NCI-H345 treated with DMSO at 0.1 percent for 48 hours (cell line): ENCODE measurements around the gene EPX.

Experiments used
- DNase-seq: peaks from one replicate; lab custom pipeline; 2025; ENCODE audit not compliant: unreplicated experiment; lab: John Stamatoyannopoulos, UW

Gene EPX

DNA sequence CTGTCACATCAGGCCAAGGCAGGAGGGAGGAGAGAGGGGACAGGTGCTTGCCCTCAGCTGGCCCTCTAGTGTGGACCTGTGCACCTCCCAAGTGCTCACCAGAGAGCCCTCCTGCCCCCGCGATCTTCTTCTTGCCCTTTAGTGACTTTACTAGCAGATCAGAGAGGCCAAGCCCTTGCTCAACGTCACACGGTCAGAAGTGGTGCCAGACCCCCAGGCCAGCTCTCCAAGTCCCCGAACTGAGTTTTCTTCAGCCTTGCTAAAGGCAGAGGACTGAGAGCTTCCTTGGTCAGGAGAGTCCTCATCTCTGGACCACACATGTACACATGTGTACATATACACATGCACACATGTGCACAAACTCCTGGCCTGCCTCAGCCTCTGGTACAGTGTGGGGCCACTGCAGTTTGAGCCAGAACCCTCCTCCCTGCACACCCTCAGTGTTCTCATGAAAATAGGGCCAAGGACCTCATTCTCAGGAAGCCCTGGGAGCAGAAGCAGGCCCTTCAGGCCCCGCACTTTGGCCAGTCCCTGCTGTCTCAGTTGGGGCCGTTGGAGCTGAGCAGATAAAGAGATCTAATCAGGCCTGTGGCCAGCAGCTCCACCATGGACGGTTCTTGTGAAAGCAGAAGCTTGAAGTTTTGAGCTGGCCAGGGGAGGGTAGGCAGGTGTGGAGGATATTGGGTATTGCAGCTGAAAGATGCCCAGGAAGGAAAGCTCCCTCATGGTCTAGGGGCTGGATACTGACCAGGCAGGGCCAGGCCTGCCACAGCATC, 7.4 kb upstream of the EPX start:
- no peak for DNase-seq

DNA sequence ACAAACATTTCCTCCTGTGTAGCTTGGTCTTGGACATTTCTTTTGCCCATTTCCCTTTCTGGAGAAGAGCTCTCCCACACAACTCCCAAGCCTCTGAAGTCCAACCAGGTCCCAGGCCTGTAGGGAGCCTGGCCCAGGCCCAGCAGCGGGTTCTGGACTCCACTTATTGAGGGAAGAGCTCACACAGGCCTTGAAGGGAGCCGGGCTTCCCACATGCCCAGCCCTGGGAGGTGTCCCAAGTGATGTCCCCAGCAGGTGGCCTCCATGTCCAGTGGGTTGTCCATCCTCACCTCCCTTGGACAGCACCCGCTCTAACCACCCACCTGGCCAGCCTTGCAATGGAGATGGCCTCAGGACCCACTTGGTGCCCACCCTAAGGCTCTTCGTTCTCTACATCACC, 5.9 kb upstream of the EPX start:
- DNase-seq, result no peak

DNA sequence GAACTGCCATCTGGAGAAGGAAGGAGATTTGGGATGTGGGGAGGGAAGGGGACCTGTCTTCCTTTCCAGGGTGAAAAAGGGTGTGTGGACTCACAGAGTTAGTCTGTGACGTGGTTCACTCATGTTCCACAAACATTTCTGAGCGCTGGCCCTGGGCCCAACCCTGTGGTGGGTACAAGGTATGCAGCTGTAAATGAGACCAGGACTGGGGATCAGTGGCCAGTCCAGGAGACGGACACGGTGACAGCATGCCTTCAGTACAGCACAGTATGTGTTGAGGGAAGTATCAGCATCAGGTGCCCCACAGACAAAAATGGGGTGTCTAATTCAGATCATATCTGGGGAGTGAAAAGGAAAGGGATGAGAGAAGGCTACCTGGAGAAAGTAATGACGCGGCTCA, 5.5 kb upstream of the EPX start:
- DNase-seq, result no peak

DNA sequence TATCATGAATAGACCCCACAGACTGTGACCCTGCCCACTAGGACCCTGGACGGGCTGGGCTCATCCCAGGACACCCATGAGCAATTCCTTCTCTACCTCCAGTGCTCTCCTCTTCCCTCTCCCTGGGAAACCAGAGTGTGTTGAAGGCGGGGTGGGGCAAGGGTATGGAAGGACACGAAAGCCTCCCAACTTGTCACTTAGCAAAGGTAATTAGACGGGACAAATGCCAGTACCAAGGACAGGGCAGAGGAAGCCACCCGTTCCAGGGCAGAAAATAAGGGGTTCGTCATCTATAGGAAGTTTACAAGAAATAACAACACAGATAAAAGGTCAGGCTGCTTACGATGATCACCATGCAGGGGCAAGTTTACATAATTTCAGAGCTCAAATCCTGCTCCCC, 4.9 kb upstream of the EPX start:
- DNase-seq, result no peak

DNA sequence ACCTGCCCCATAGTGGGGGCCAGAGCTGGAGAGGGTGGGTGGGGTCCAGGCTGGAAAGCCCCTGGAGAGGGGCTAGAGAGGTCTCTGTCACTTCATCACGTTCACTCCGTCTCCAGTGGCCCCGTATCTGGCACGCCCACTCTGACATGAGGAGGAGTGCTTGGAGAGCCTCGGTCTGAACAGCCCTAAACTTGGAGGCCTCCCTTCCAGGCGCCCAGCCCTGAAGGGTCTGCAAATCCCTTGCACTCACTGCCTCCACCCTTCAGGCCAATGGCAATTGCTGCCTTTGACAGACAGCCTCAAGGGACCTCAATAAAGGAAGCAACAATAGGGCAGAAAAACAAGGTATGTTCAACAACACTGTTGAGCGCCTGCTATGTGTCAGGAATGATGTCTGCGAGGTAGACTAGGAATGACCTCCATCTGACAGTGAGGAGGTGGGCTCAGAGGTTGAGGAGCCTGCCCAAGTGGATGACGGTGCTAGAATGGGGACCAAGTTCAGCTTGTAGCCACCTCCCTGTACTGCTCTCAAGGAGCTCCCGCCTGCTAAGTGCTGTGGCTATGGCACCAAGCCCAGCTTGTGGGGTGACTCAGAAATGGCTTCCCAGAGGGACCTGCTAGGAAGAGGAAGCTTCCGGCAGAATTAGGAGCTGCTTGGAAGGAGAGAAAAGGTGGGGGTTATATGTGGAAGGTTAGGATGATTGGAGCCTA, 2.9 kb upstream of the EPX start:
- DNase-seq, result no peak

DNA sequence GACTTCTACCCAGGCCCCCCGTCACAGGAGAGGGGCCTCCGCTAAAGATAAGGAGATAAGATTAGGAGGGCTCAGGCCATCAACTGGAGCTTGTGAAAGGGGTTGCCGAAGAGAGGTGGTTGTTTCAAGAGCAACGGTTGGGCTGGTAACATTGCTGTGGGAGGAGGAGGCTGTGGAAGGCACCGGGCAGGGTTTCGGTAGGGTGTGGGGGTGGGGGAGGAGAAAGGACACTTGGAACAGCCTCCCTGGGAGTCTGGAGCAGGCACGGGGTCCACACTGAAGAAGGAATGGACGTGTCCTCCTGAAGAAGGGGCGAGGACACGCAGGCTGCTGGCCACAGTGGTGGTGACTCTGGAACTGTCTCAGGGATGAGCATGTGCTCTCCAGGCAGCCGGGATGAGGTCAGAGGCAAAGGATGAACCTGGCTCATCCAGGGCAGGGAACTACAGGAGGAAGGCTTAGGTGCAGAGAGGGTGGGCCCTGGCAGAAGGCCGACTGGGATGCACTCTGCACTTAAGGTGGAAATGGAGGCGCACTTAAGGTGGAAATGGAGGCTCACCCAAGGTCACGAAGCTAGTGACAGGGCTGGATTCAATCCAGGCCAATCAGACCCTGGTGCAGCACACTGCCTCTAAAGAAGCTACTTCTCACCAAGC, 1.2 kb upstream of the EPX start:
- no peak for DNase-seq

DNA sequence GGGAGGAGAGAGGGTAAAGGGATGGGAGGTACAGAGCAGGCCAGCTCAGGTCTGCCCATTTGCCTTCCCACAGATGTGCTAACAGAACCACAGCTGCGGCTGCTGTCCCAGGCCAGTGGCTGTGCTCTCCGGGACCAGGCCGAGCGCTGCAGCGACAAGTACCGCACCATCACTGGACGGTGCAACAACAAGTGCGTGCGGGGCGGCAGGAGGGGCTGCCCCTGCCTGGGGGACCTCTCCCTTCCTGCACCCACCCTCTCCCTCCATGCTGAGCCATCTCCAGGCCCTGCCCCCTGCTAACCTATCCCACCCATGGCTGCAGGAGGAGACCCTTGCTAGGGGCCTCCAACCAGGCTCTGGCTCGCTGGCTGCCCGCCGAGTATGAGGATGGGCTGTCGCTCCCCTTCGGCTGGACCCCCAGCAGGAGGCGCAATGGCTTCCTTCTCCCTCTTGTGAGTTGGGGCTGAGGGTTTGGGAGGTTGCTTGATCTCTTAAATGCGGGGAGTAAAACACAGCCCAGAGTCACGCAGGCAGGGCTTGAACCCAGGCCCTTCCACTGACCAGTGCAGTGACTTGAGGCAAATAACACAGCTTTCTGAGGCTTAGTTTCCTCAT, 1.2 kb downstream of the EPX start:
- no peak for DNase-seq

DNA sequence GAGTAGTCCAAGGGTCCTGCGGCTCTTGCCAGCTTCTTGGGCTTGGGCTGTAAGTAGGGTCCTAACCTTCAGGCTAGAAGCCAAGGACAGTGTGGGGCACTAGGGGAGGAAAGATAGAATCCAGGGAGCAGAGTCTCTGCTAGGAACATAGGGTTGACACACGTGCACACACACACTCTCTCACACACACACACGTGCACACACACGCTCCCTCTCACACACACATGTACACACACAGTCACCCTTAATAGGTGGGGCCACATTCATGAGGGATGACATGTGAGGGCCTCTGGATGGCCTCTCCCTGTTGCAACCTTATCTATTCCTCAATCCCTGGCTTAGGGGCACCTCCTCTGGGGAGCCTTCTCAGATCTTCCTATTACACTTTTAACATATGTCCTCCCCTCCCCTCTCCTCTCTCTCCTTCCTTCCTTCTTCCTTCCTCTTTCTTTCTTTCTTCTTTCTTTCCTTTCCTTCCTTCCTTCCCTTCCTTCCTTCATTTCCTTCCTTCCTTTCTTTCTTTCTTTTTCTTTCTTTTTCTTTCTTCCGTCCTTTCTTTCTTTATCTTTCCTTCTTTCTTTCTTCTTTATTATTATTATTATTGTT, 3.1 kb downstream of the EPX start:
- DNase-seq, result no peak

DNA sequence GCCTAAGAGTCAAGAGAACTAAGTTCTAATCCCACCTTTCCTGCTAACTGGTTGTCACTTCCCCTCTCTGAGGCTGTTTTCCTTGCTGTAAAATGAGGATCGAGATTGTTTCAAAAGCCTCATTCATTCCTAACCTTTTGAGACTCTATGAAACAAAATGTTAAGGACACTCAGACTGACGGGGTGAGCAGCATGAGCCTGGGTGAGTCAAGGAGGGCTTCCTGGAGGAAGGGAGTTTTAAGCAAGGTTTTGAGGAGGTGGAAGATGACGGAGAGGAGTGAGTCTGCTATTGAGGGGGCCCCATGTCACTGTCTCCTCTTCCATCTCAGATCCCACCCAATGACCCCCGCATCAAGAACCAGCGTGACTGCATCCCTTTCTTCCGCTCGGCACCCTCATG, 4.1 kb downstream of the EPX start:
- DNase-seq, result no peak

DNA sequence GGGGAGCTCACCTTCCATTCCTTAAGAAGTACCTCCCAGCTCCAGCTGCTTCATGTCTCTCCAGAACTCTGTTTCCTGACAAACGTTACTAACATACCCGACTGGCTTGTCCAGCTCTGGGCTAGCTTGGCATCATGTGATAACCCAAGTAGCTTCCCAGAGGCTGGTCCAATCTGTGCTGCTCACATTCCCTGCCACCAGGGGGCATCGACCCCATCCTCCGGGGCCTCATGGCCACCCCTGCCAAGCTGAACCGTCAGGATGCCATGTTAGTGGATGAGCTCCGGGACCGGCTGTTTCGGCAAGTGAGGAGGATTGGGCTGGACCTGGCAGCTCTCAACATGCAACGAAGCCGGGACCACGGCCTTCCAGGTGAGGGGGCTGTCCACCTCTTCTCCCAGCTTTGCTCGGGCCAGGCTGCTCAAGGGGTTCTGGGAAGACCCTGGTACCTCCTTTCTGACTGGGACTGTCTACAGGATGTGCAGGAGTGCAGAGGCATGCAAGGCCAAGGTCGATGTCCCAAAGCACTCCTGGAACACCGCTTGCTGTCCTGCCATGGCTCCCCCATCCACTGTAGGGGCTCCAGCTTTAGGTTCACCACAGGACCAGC, 7.6 kb downstream of the EPX start:
- DNase-seq, result peak; percentile 0

DNA sequence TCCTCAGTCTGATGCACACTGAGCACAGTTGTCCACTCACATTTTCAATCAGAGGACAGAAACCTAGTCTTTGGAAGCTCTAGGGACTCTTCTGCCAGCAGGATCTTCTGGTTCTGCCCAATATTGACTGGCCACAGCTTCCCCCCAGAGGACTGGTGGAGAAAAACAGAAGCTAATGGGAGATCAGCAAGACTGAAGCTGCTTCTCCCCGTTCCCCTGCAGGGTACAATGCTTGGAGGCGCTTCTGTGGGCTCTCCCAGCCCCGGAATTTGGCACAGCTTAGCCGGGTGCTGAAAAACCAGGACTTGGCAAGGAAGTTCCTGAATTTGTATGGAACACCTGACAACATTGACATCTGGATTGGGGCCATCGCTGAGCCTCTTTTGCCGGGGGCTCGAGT, 10.3 kb downstream of the EPX start:
- DNase-seq, result no peak

DNA sequence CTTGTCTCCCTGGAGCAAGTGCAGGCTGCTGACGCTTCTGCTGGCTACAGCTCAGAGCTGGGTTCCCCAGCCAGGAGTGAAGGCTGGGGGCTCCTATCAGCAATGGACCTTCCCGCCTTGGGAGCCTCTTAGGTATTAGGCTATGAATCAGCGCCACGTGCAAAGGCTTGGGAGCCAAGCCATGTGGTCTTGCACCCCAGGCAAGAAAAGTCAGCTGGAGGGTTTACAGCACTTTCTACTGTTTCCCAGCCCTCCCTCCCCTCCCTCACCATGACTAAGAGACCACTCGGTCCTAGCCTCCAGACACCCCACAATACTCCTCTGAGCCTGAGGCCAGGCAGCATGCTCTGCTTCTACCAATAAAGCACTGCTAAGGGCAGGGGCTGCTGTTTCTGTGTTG, 12.3 kb downstream of the EPX start:
- no peak for DNase-seq

DNA sequence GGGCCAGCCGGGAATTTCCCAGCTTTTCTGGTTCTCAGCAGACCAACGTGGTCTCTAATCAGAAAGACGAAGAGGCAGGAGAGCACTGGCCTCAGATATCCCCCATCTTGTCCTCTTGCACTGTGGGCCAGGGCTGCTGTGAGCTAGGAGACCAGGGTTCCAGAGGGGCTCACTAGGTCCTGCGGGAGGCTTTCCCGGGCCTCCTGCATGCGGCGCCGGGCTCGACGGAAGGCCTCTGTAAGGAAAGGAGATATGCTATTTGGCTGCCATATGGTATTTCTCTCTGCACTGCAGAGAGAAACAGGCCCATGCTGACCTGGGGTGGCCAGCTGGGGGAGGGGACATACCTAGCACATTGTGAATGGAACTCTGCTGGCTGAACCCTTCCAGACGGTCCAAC, 13.4 kb downstream of the EPX start:
- DNase-seq, result no peak

DNA sequence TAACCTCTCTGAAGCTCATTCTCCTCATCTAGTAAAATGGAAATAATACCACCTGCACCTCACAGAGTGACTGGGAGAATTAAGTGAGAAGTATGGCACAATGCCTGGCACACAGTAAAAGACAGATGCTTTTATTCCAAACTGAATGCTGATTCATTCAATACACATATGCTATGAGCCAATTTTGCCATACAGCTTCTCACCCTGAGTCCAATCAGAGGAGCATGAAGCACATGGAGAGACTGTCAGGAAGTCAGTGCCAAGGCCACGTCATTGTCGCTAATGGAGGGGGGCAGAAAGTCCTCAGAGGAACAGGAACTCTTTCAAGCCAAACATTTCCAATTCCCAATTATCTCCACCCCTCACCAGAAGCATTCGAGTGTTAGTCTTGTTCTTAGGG, 14.9 kb downstream of the EPX start:
- DNase-seq, result no peak

DNA sequence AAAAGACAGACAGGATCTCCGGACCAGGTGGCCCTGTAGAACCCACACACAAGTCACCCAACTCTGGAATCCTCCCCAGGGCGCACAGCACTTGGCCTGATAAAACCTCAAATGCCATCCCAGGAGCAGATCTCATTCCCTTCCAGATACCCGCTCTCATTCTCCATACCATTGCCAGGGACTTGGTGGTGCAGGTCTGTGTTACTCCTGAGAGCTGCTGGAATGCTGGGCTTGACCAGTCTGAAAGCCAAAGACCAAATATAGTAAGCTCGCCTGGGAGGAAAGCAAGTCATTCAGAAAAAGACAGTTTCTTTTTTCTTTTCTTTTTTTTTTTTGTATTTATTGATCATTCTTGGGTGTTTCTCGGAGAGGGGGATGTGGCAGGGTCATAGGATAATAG, 15.8 kb downstream of the EPX start:
- DNase-seq, result no peak

DNA sequence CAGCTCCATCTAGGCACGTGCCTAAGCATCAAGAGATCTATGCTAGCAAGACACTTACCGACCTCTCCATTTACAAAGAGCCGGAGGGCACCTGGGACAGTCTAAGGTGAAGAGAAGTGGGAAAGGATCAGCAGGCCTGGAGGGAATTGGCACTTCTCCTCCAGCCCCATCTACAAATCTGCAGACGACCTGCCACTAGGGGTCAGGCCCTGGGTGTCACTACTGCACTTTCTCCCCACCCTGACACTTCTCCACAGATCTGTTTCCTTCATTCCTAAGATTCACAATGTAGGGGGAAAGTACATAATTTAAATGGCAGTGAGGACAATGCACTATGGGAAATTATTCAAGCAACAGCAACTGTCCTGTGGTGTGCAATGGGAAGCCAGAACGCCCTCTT, 18.4 kb downstream of the EPX start:
- no peak for DNase-seq

DNA sequence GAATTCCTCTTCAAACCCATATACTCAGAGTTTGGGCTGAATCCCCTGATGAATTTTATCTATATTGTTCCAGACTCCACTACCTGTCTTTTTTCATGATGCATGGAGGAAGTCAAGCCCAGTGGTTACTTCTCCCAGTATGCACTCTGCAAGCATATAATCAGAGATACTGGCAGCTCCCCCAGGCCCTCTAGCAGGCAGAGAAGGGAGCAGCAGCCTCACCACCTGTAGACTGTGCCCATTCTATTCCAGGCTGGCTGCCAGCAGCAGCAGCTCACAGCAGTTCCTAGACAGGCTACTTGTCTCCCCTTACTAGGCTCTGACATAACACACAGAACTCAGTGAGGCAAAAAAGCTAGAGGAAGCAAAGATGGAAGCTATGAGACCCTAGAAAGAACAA, 23.2 kb downstream of the EPX start:
- no peak for DNase-seq

DNA sequence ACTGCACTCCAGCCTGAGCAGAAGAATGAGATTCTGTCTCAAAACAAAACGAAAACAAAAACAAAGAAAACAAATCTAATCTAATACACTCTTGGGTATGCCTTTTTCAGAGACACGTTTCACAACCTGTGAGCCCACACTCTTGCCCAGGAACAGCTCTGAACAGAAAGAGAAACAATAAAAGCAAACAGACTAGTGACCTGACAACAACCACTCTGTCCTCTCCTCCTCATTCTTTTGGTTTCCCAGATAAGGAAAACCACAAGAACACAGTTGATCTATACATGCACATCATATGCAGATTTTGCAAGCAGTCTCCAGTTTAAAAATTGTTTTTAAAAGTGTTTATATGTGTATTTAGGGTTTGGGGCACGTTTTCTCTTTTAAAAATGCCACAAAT, 25.2 kb downstream of the EPX start:
- DNase-seq, result no peak

DNA sequence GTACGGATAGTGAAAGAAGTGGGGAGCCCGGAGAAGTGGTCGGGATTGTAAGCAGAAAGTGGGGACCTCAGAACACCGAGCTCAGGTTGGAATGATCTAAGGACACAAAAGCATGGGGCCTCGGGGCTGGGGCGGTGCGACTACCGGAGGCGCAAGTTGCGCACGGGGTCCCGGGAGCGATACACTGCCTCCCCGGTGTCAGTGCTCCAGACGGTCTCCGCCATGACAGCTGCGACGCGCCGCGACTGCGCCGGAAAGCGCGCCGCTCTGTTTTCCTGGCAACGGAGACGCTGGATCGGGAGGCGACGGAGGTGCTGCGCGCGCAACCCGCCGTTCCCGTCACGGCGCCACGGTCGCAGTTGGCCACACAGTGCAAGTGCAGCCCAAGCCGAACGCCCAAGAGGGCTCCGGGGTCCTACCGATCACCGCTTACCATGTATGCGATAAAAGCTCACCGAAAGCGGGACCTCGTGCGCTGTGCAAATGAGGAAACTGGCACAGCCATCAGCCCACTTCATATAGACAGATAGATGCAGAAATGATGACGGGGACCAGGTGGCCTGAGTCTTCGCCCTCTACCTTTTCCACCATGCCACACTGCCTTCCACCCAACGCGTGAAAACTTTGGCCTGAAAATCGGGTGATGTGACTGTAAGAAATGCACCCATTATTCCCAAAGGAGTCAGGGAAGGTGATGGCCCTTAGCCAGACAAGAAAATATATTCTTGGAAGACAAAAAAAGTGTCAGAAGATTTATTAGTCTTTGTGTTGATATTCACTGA, 26.7 kb downstream of the EPX start, which contains the start of gene MKS1:
Gene MKS1, minus strand, starts transcription at position 249 of the 782 bp plus-strand sequence. Its CDS starts 25 bp downstream, at position 224.
- peak; percentile 85 for DNase-seq

DNA sequence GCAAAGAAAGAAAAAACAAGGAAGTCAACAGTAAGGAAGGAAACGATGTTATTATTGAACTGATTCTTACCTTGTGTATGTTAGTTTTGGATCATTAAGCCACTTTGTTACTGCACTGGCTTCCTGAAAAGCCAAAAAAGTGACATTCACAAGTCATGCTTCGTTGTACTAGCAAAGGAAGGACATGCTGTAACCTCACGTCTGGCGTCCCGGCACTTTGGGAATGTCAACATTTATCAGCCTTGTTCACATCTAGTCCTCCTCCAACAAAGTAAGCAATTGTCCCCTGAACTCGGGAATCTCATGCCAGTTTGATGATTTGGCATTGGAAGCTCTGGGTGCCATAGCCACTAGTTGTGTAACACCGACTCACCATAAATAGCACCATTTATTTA, 27.3 kb downstream of the EPX start:
- DNase-seq, result no peak
